Measurements from ENCODE around the gene PTBP2.

The PTBP2 gene

GRCh38 chr1:96772349-96772748 lies 50.8 kb downstream of the PTBP2 start:
- no peak overlapping the region for H3K4me2 ChIP-seq (ENCODE audit: low read length)
- no peaks in the 10 kb centered on the region for H3K27me3 ChIP-seq (ENCODE audit: low read depth, low read length)
- H3K4me1 ChIP-seq (ENCODE audit: low read length) = no peaks in the 10 kb centered on the region
- peaks cover 7% of the 10 kb centered on the region for H3K79me2 ChIP-seq (ENCODE audit: low read length)
- no peak overlapping the region for H2AFZ ChIP-seq (ENCODE audit: low read depth, low read length)
- peaks cover 6% of the 10 kb centered on the region for H3K36me3 ChIP-seq (replicated peaks; ENCODE audit: low read depth, low read length)
- no peak for TF ChIP-seq EZH2phosphoT487 (IDR thresholded peaks at IDR 0.05; ENCODE audit: low read depth)
- TF ChIP-seq, protein P1, sequence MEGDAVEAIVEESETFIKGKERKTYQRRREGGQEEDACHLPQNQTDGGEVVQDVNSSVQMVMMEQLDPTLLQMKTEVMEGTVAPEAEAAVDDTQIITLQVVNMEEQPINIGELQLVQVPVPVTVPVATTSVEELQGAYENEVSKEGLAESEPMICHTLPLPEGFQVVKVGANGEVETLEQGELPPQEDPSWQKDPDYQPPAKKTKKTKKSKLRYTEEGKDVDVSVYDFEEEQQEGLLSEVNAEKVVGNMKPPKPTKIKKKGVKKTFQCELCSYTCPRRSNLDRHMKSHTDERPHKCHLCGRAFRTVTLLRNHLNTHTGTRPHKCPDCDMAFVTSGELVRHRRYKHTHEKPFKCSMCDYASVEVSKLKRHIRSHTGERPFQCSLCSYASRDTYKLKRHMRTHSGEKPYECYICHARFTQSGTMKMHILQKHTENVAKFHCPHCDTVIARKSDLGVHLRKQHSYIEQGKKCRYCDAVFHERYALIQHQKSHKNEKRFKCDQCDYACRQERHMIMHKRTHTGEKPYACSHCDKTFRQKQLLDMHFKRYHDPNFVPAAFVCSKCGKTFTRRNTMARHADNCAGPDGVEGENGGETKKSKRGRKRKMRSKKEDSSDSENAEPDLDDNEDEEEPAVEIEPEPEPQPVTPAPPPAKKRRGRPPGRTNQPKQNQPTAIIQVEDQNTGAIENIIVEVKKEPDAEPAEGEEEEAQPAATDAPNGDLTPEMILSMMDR (IDR thresholded peaks at IDR 0.05; ENCODE audit: low read depth, low read length) = no peak
- no peaks in the 10 kb centered on the region for H4K20me1 ChIP-seq (ENCODE audit: insufficient read depth, low read length)
- H3K27ac ChIP-seq (ENCODE audit: low read length) = no peak overlapping the region
- no peaks in the 10 kb centered on the region for H3K9me3 ChIP-seq (ENCODE audit: insufficient read depth, low read length)
- no peak overlapping the region for H3K9ac ChIP-seq (ENCODE audit: low read length)
- no peak overlapping the region for H3K4me3 ChIP-seq (ENCODE audit: low read length)

GRCh38 chr1:96772972-96773371 lies 51.4 kb downstream of the PTBP2 start:
- peaks cover 6% of the 10 kb centered on the region for H3K36me3 ChIP-seq (replicated peaks; ENCODE audit: low read depth, low read length)
- H3K9ac ChIP-seq (ENCODE audit: low read length) = no peak overlapping the region
- no peak overlapping the region for H2AFZ ChIP-seq (ENCODE audit: low read depth, low read length)
- no peaks in the 10 kb centered on the region for H4K20me1 ChIP-seq (ENCODE audit: insufficient read depth, low read length)
- TF ChIP-seq EZH2phosphoT487 (IDR thresholded peaks at IDR 0.05; ENCODE audit: low read depth) = no peak
- TF ChIP-seq, protein P1 (IDR thresholded peaks at IDR 0.05; ENCODE audit: low read depth, low read length) = no peak
- no peak overlapping the region for H3K27ac ChIP-seq (ENCODE audit: low read length)
- H3K9me3 ChIP-seq (ENCODE audit: insufficient read depth, low read length) = no peaks in the 10 kb centered on the region
- H3K4me3 ChIP-seq (ENCODE audit: low read length) = no peak overlapping the region
- H3K79me2 ChIP-seq (ENCODE audit: low read length) = peaks cover 2% of the 10 kb centered on the region; the same call in 1 of the 2 replicates
- no peaks in the 10 kb centered on the region for H3K4me1 ChIP-seq (ENCODE audit: low read length)
- H3K27me3 ChIP-seq (ENCODE audit: low read depth, low read length) = no peaks in the 10 kb centered on the region
- H3K4me2 ChIP-seq (ENCODE audit: low read length) = no peak overlapping the region

GRCh38 chr1:96782206-96782605 lies 60.6 kb downstream of the PTBP2 start:
- peaks cover 14% of the 10 kb centered on the region for H3K36me3 ChIP-seq (replicated peaks; ENCODE audit: low read depth, low read length)
- H3K79me2 ChIP-seq (ENCODE audit: low read length) = no peaks in the 10 kb centered on the region
- H3K4me2 ChIP-seq (ENCODE audit: low read length) = no peak overlapping the region

DNA sequence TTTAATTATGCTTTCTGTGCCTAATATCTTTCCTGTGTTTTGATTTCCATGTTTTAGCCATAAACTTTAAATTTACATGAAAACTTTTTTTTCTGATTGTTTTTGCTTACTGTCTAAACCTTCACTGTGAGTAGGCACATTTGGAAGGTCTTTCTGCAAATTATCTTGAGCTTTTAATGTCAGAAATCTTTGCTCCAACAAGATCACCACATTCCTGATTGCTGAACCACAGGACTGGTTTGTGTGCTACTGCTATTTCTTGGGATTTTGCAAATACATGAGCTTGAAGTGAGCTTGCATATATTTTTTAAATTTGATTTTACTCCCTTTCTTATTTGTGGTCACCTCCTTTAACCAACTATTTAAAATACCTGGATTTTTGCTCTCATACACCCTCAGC lies 61.3 kb downstream of the PTBP2 start:
- Histone ChIP-seq H3K9me3 (ENCODE audit: insufficient read depth, low read length) (no peaks in the 10 kb centered on the region), H3K27me3 (ENCODE audit: low read depth, low read length) (no peaks in the 10 kb centered on the region), H3K4me2 (ENCODE audit: low read length) (no peak overlapping the region), H3K27ac (ENCODE audit: low read length) (no peak overlapping the region), H2AFZ (ENCODE audit: low read depth, low read length) (no peak overlapping the region), H3K4me3 (ENCODE audit: low read length) (no peak overlapping the region), H3K79me2 (ENCODE audit: low read length) (no peaks in the 10 kb centered on the region), H3K36me3 (replicated peaks; ENCODE audit: low read depth, low read length) (peaks cover 14% of the 10 kb centered on the region), H4K20me1 (ENCODE audit: insufficient read depth, low read length) (no peaks in the 10 kb centered on the region), H3K4me1 (ENCODE audit: low read length) (no peaks in the 10 kb centered on the region), H3K9ac (ENCODE audit: low read length) (no peak overlapping the region)
- TF ChIP-seq EZH2phosphoT487 (IDR thresholded peaks at IDR 0.05; ENCODE audit: low read depth) = no peak
- TF ChIP-seq, protein P1 (IDR thresholded peaks at IDR 0.05; ENCODE audit: low read depth, low read length) = no peak

More at GRCh38 chr1:96782206-96782605, 60.6 kb downstream of the PTBP2 start:
- Histone ChIP-seq H3K27ac (ENCODE audit: low read length) (no peak overlapping the region), H3K4me1 (ENCODE audit: low read length) (no peaks in the 10 kb centered on the region), H3K27me3 (ENCODE audit: low read depth, low read length) (no peaks in the 10 kb centered on the region), H3K9me3 (ENCODE audit: insufficient read depth, low read length) (no peaks in the 10 kb centered on the region), H3K9ac (ENCODE audit: low read length) (no peak overlapping the region), H3K4me3 (ENCODE audit: low read length) (no peak overlapping the region), H2AFZ (ENCODE audit: low read depth, low read length) (no peak overlapping the region), H4K20me1 (ENCODE audit: insufficient read depth, low read length) (no peaks in the 10 kb centered on the region)
- no peak for TF ChIP-seq EZH2phosphoT487 (IDR thresholded peaks at IDR 0.05; ENCODE audit: low read depth)
- TF ChIP-seq, protein P1 (IDR thresholded peaks at IDR 0.05; ENCODE audit: low read depth, low read length) = no peak

All from OCI-LY3 (cell line).